Neural progenitor cell (in vitro differentiated cells): ENCODE data around the gene UNC119B. TPM values are rescaled to one million over a fixed set of nuclear protein-coding genes. Genes with fewer than 3 reads are reported as not detected.

Experiments
- DNase-seq: peaks from one replicate; pipeline ENCODE4 v3.0.0-alpha.2; 2016; ENCODE audit warnings: low spot score
- H2AFZ ChIP-seq: fragments of 200-600 bp; sonication (generic); replicated peaks from 2 replicates; pipeline ENCODE4 v1.6.1; 2016; ENCODE audit warnings: antibody characterized with exemption
- H3F3A ChIP-seq: fragments of 200-600 bp; sonication (generic); 2 replicates; pipeline ENCODE4 v1.6.1; 2016; ENCODE audit warnings: antibody characterized with exemption, low read depth
- H3K27ac ChIP-seq: fragments of 200-600 bp; sonication (generic); 2 replicates; pipeline ENCODE4 v1.5.1; 2016; ENCODE audit warnings: mild to moderate bottlenecking
- H3K27me3 ChIP-seq: fragments of 200-600 bp; sonication (generic); 2 replicates; pipeline ENCODE4 v1.6.1; 2016; ENCODE audit warnings: mild to moderate bottlenecking, moderate library complexity
- H3K36me3 ChIP-seq: fragments of 200-600 bp; sonication (generic); 2 replicates; pipeline ENCODE4 v1.5.1; 2016
- H3K4me1 ChIP-seq: fragments of 200-600 bp; sonication (generic); 2 replicates; pipeline ENCODE4 v1.6.1; 2016; ENCODE audit warnings: mixed run types
- H3K4me2 ChIP-seq: fragments of 200-600 bp; sonication (generic); 2 replicates; pipeline ENCODE4 v1.6.1; 2016
- H3K4me3 ChIP-seq: fragments of 200-600 bp; sonication (generic); 2 replicates; pipeline ENCODE4 v1.5.1; 2016
- H3K79me2 ChIP-seq: fragments of 200-600 bp; sonication (generic); 2 replicates; pipeline ENCODE4 v1.6.1; 2016; ENCODE audit warnings: low read depth
- H3K9ac ChIP-seq: fragments of 200-600 bp; sonication (generic); 2 replicates; pipeline ENCODE4 v1.6.1; 2016
- H3K9me3 ChIP-seq: fragments of 200-600 bp; sonication (generic); 2 replicates; pipeline ENCODE4 v1.5.1; 2016; ENCODE audit warnings: low read depth
- H4K20me1 ChIP-seq: fragments of 200-600 bp; sonication (generic); 2 replicates; pipeline ENCODE4 v1.6.1; 2016; ENCODE audit warnings: low read depth
- H3K27ac Mint-ChIP-seq: 3 replicates; pipeline ENCODE4 v1.8.0; 2021; ENCODE audit warnings: mixed read lengths
- H3K27me3 Mint-ChIP-seq: 2 replicates; pipeline ENCODE4 v1.8.0; 2022; ENCODE audit warnings: low read depth, mild to moderate bottlenecking, inconsistent platforms, moderate library complexity, mixed read lengths; ENCODE audit not compliant: insufficient read depth
- H3K36me3 Mint-ChIP-seq: 3 replicates; pipeline ENCODE4 v1.8.0; 2021; ENCODE audit warnings: mixed read lengths
- H3K4me1 Mint-ChIP-seq: 3 replicates; pipeline ENCODE4 v1.8.0; 2021; ENCODE audit warnings: mixed read lengths
- H3K4me3 Mint-ChIP-seq: 3 replicates; pipeline ENCODE4 v1.8.0; 2021; ENCODE audit warnings: mild to moderate bottlenecking, moderate library complexity, mixed read lengths
- H3K9me3 Mint-ChIP-seq: 3 replicates; pipeline ENCODE4 v1.8.0; 2020; ENCODE audit warnings: mixed read lengths
- EZH2 ChIP-seq: fragments of 200-600 bp; sonication (generic); IDR thresholded peaks from 2 replicates; pipeline ENCODE4 v1.6.1; 2017; ENCODE audit warnings: antibody characterized with exemption, mild to moderate bottlenecking, moderate library complexity
- EZH2phosphoT487 ChIP-seq: fragments of 200-600 bp; sonication (generic); IDR thresholded peaks from 2 replicates; pipeline ENCODE4 v1.6.1; 2017; ENCODE audit warnings: antibody characterized with exemption
- total RNA-seq: library from RNA; depleted of rRNA; stranded (reverse); fragments of >200 nt; gene quantifications from 2 replicates; pipeline ENCODE4 v1.2.3, GENCODE V29; 2015; ENCODE audit warnings: low replicate concordance
- TF ChIP-seq, protein P1 (sequence below): fragments of 200-600 bp; sonication (generic); IDR thresholded peaks from 2 replicates; pipeline ENCODE4 v1.5.1; 2017; ENCODE audit warnings: antibody characterized with exemption, mild to moderate bottlenecking

Gene UNC119B
- total RNA-seq, 1 donor from 2014 or later = 58.9 TPM

DNA sequence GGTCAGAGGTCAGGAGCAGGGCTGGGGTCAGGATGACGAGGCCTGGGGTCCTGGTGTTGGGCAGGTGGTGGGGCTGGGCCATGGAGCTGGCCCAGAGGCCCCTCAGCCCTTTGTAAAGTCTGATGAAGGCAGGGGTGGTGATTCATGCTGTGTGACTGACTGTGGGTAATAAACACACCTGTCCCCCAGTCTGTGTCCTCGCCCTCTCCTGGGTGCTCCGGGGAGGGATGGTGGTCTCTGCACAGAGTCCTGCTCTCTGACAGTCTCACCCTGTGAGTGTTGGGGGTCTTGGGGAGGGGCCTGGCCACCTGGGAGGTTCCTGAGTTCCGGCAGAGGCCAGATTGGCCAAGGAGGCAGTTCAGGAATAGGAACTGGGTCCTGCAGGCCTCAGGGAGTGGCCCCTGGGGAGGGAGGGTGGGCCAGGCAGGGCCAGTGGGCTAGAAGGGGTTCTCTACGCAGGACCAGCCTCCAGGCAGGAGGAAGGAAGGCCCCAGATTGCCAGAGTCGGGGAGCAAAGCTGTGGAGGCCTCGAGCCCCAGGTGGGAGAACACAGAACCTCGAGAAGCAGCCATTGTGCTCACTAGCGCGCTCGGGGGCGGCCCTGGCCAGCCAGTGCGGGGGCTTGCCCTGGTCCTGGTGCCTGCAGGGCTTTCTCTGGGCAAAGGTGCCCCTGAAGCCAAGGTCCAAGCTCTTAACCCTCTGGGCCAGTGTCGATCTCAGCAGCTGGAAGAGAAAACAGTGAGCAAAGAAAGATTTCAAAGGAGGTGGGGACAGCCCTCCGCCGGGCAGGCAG lies 29.8 kb downstream of the UNC119B start:
- Histone ChIP-seq H3K4me1 (no peaks in the 10 kb centered on the region), H3K27ac (no peak overlapping the region), H2AFZ (no peak overlapping the region), H3K9ac (no peak overlapping the region), H4K20me1 (no peaks in the 10 kb centered on the region), H3K9me3 (no peaks in the 10 kb centered on the region), H3K4me3 (no peak overlapping the region), H3K36me3 (no peaks in the 10 kb centered on the region), H3K4me2 (no peak overlapping the region), H3F3A (no peaks in the 10 kb centered on the region), H3K27me3 (no peaks in the 10 kb centered on the region), H3K79me2 (no peaks in the 10 kb centered on the region)
- Mint-ChIP-seq H3K4me1 (no peaks in the 10 kb centered on the region), H3K27ac (no peak overlapping the region), H3K36me3 (no peaks in the 10 kb centered on the region), H3K9me3 (no peaks in the 10 kb centered on the region), H3K4me3 (no peak overlapping the region), H3K27me3 (peaks cover 2% of the 10 kb centered on the region)
- peak; percentile 19 for DNase-seq
- TF ChIP-seq, protein P1, sequence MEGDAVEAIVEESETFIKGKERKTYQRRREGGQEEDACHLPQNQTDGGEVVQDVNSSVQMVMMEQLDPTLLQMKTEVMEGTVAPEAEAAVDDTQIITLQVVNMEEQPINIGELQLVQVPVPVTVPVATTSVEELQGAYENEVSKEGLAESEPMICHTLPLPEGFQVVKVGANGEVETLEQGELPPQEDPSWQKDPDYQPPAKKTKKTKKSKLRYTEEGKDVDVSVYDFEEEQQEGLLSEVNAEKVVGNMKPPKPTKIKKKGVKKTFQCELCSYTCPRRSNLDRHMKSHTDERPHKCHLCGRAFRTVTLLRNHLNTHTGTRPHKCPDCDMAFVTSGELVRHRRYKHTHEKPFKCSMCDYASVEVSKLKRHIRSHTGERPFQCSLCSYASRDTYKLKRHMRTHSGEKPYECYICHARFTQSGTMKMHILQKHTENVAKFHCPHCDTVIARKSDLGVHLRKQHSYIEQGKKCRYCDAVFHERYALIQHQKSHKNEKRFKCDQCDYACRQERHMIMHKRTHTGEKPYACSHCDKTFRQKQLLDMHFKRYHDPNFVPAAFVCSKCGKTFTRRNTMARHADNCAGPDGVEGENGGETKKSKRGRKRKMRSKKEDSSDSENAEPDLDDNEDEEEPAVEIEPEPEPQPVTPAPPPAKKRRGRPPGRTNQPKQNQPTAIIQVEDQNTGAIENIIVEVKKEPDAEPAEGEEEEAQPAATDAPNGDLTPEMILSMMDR = no peak
- TF ChIP-seq EZH2 (no peak), EZH2phosphoT487 (no peak)

DNA sequence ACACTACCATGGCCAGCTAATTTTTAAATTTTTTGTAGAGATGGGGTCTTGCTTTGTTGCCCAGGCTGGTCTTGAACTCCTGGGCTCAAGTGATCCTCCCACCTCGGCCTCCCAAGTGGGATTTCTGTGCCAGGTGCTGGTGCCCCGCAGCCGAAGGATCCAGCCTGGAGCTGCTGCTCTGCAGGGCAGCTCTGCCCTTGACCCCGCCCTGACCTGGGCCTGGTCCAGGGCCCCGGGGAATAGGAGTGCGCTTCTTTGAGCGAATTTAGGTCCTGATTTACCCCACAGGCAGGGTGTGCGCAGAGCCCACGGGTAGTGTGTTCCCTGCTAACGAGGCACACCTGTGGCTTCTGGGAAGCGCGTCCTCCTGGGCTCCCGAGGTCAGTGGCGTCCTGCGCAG lies 30.6 kb downstream of the UNC119B start:
- Histone ChIP-seq H3F3A (no peaks in the 10 kb centered on the region), H3K4me1 (no peaks in the 10 kb centered on the region), H3K4me2 (no peak overlapping the region), H3K79me2 (no peaks in the 10 kb centered on the region), H3K9ac (no peak overlapping the region), H3K27ac (no peak overlapping the region), H3K36me3 (no peaks in the 10 kb centered on the region), H3K27me3 (no peaks in the 10 kb centered on the region), H2AFZ (no peak overlapping the region), H3K9me3 (no peaks in the 10 kb centered on the region), H3K4me3 (no peak overlapping the region), H4K20me1 (no peaks in the 10 kb centered on the region)
- Mint-ChIP-seq H3K27ac (no peak overlapping the region), H3K4me1 (no peaks in the 10 kb centered on the region), H3K9me3 (no peaks in the 10 kb centered on the region), H3K4me3 (no peak overlapping the region), H3K36me3 (no peaks in the 10 kb centered on the region), H3K27me3 (no peaks in the 10 kb centered on the region)
- no peak for DNase-seq
- TF ChIP-seq EZH2 (no peak), EZH2phosphoT487 (no peak)
- TF ChIP-seq, protein P1 = no peak

DNA sequence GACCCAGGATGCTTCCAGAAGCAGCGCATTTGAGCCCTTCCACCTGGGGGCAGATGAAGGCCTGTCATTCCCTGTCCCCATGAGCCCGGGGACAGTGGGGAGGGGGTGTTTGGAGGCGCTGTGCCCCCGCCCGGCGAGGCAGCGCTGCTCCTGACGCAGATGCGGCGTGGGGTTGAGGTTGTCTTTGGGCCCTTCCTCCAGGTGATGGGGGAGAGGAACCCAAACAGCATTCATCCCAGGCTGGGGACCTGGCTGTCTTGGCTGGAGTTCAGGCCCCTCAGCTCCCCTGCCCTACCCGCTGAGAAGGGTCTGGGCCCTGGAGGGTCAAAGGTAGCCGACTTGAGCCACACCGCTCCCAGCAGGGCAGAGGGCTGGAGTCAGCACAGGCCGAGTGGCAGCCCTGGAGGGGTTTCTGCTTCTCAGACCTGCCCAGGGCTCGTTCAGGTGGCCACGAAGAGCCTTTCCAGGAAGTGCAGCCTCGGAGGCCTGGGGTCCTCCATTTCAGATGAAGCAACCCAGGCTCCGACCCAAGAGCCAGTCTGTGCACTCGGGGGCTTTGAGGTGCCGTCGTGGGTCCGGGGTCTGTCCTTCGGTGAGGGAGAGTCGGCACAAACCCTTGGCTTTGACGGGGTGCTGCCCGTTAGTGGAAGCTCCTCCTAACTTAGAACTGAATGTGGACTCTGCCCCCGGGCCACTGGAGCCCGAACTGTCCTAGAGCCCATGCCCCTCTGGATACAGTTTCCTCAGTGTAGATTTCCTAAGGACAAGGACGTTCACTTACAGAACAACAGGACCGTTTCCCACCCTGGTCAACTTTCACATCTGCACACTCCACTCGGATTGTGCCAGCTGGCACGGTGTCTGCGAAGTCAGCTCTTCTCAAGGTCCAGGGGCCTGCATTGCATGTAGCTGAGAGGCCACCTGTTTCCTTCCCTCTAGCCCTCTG lies 31.5 kb downstream of the UNC119B start:
- Mint-ChIP-seq H3K9me3 (no peaks in the 10 kb centered on the region), H3K4me1 (no peaks in the 10 kb centered on the region), H3K36me3 (no peaks in the 10 kb centered on the region), H3K27ac (no peak overlapping the region), H3K4me3 (no peak overlapping the region), H3K27me3 (no peaks in the 10 kb centered on the region)
- Histone ChIP-seq H3K36me3 (no peaks in the 10 kb centered on the region), H3K4me1 (no peaks in the 10 kb centered on the region), H2AFZ (no peak overlapping the region), H3K27ac (no peak overlapping the region), H3K27me3 (no peaks in the 10 kb centered on the region), H4K20me1 (no peaks in the 10 kb centered on the region), H3K4me2 (no peak overlapping the region), H3K4me3 (no peak overlapping the region), H3K9me3 (no peaks in the 10 kb centered on the region), H3F3A (no peaks in the 10 kb centered on the region), H3K79me2 (no peaks in the 10 kb centered on the region), H3K9ac (no peak overlapping the region)
- no peak for DNase-seq
- TF ChIP-seq EZH2phosphoT487 (no peak), EZH2 (no peak)
- TF ChIP-seq, protein P1 = no peak
